HT1080 (cell line): Measurements from ENCODE around the gene CD72. TPM values are rescaled to one million over a fixed set of nuclear protein-coding genes. Genes with fewer than 3 reads are reported as not detected.

Experiments used
- DNase-seq: peaks from one replicate; pipeline ENCODE4 v3.0.0-alpha.2; 2015; ENCODE audit warnings: low read depth
- polyA plus RNA-seq, 2 experiments: library from polyadenylated mRNA; depleted of rRNA; stranded (reverse); fragments of >200 nt; gene quantifications; 2 replicates each; pipeline ENCODE4 v1.2.3, GENCODE V29; 2015
- total RNA-seq: library from RNA; depleted of rRNA; stranded (reverse); fragments of >200 nt; shearing (Covaris generic); gene quantifications from 2 replicates; pipeline ENCODE4 v1.2.3, GENCODE V29; 2014; rRNA removed

CD72 gene
- 0.27 TPM in 1 of 2 replicates, not detected in the other for total RNA-seq
- 0.43 TPM in 1 of 2 replicates, not detected in the other for polyA plus RNA-seq (2015; cell fraction: cytosol; rRNA removed)
- polyA plus RNA-seq (2015; cell fraction: nucleus; rRNA removed), result 0.18 TPM in 1 of 2 replicates, not detected in the other

GRCh38 chr9:35618325-35618727 is at the start of gene CD72:
Gene CD72, minus strand, starts transcription at chr9:35618413. Its CDS starts 110 bp downstream, at chr9:35618303.
- DNase-seq, result no peak

GRCh38 chr9:35667939-35668338 is 49.7 kb upstream of the CD72 start:
- no peak for DNase-seq

- no peak for DNase-seq
Observed at GRCh38 chr9:35666549-35666948, 48.3 kb upstream of the CD72 start.

GRCh38 chr9:35666045-35666444 is 47.8 kb upstream of the CD72 start:
- no peak for DNase-seq

GRCh38 chr9:35665471-35665818 is 47.2 kb upstream of the CD72 start:
- DNase-seq, result no peak

GRCh38 chr9:35664531-35665470 is 46.6 kb upstream of the CD72 start, which contains the start of gene ARHGEF39:
Gene ARHGEF39, minus strand, starts transcription at chr9:35665195. Its CDS starts 26 bp downstream, at chr9:35665169.
- peak; percentile 88 for DNase-seq

GRCh38 chr9:35662437-35662836 is 44.2 kb upstream of the CD72 start:
- DNase-seq, result no peak

GRCh38 chr9:35661756-35662350 is 43.6 kb upstream of the CD72 start:
- no peak for DNase-seq

- no peak for DNase-seq
Observed at GRCh38 chr9:35660966-35661415, 42.8 kb upstream of the CD72 start.

GRCh38 chr9:35659340-35659739 is 41.1 kb upstream of the CD72 start:
- DNase-seq, result peak; percentile 62

GRCh38 chr9:35658968-35659220 is 40.7 kb upstream of the CD72 start:
- DNase-seq, result peak; percentile 62

- DNase-seq, result peak; percentile 75
Observed at GRCh38 chr9:35658137-35658967, 40.1 kb upstream of the CD72 start, which contains the start of gene CCDC107. Gene CCDC107, plus strand, starts transcription at chr9:35658292. Its CDS starts 88 bp downstream, at chr9:35658380.

GRCh38 chr9:35657546-35658136 is 39.4 kb upstream of the CD72 start, which contains the start of gene RMRP:
Gene RMRP, minus strand, starts transcription at chr9:35658019.
- peak; percentile 99 for DNase-seq

GRCh38 chr9:35656831-35657545 is 38.8 kb upstream of the CD72 start:
- no peak for DNase-seq

- DNase-seq, result no peak
Observed at GRCh38 chr9:35656348-35656747, 38.1 kb upstream of the CD72 start.

GRCh38 chr9:35653611-35654010 is 35.4 kb upstream of the CD72 start:
- DNase-seq, result no peak

- DNase-seq, result no peak
Observed at GRCh38 chr9:35652829-35653209, 34.6 kb upstream of the CD72 start.

- peak; percentile 36 for DNase-seq
Observed at GRCh38 chr9:35651956-35652828, 34.0 kb upstream of the CD72 start.
